Sigmoid colon (tissue), 7 donors: ENCODE measurements around the gene FBXO46. TPM values are rescaled to one million over a fixed set of nuclear protein-coding genes. Genes with fewer than 3 reads are reported as not detected.
"Not testable (repeated sequence)": the region's sequence is repeated elsewhere in the genome, so short reads cannot be mapped to it uniquely, and the experiment has no call there.

Experiments used
- DNase-seq: peaks from one replicate; pipeline ENCODE4 v3.0.0-alpha.2; 2019
- H3K27ac ChIP-seq, 4 donors: fragments of 200-600 bp; sonication (generic); one replicate each; pipeline ENCODE4 v1.5.1; 2016 to 2019; ENCODE audit warnings: mild to moderate bottlenecking in 1 of 4
- H3K27me3 ChIP-seq, 3 donors: fragments of 200-600 bp; sonication (generic); one replicate each; pipeline ENCODE4 v1.5.1; 2019; ENCODE audit warnings: mild to moderate bottlenecking in 1 of 3
- H3K36me3 ChIP-seq, 4 donors: fragments of 200-600 bp; sonication (generic); one replicate each; pipeline ENCODE4 v1.5.1; 2016 to 2019
- H3K4me1 ChIP-seq, 4 donors: fragments of 200-600 bp; sonication (generic); one replicate each; pipeline ENCODE4 v1.5.1; 2017 to 2019
- H3K4me3 ChIP-seq, 4 donors: fragments of 200-600 bp; sonication (generic); one replicate each; pipeline ENCODE4 v1.5.1; 2017 to 2019; ENCODE audit warnings: mild to moderate bottlenecking in 2 of 4, moderate library complexity in 1 of 4
- H3K9me3 ChIP-seq, 4 donors: fragments of 200-600 bp in 3 of 4; sonication (generic) in 3 of 4; one replicate each; pipeline versions ENCODE4 v1.5.1 to v1.6.1; 2013 to 2019
- EP300 ChIP-seq, 4 donors: sonication (generic); formaldehyde crosslinking; IDR thresholded peaks; one replicate each; pipeline ENCODE4 v1.6.1; 2017; ENCODE audit warnings: antibody characterized with exemption in 4 of 4
- POLR2A ChIP-seq, 2 donors: fragments of 450-650 bp; IDR thresholded peaks; one replicate each; pipeline ENCODE4 v1.6.1; 2016; ENCODE audit warnings: antibody characterized with exemption in 2 of 2, mild to moderate bottlenecking in 2 of 2, moderate library complexity in 2 of 2
- POLR2AphosphoS5 ChIP-seq, 4 donors: sonication (generic); formaldehyde crosslinking; IDR thresholded peaks; one replicate each; pipeline ENCODE4 v1.6.1; 2017; ENCODE audit warnings: antibody characterized with exemption in 4 of 4
- WGBS, 2 donors: extraction: QIAGEN DNeasy Blood & Tissue Kit; methylation state at CpG; one replicate each; pipeline ENCODE4 v1.1.7; 2013; 5-methylcytosine and 5-hydroxymethylcytosine counted together
- intact Hi-C: fragments of 100-400 bp; cut with DNase I; formaldehyde crosslinking; loops from one replicate; pipeline ENCODE4 v1.15.1; 2023
- polyA plus RNA-seq, 3 donors: library from polyadenylated mRNA; stranded (reverse); fragments of 200-250 nt; gene quantifications; one replicate each; pipeline ENCODE4 v1.2.3, GENCODE V29; 2013
- total RNA-seq, 4 donors: library from RNA; depleted of rRNA; stranded (reverse); fragments of >200 nt; gene quantifications; one replicate each; pipeline ENCODE4 v1.1.0, GENCODE V29; 2016
- TF ChIP-seq, protein P1 (sequence below), 4 experiments: fragments of 450-650 bp in 3 of 4; fragments of 200-600 bp in 1 of 4; IDR thresholded peaks; one replicate each; pipeline ENCODE4 v1.5.1; 2016 to 2019; ENCODE audit warnings: antibody characterized with exemption in 4 of 4, mild to moderate bottlenecking in 3 of 4, moderate library complexity in 2 of 4
- donor health status: healthy with polysubstance abuse.
- donor health status: Bipolar disorder and iron deficiency.
- donor health status: healthy.

Gene FBXO46
- total and polyA plus RNA-seq, 7 donors, result 7.1 to 16.5 (median 9.5) TPM

- H3K4me3 ChIP-seq, result peak within 1 kb of the TSS; percentile 62 to 91 (median 82)
- peak; percentile 97 for DNase-seq
- H3K36me3 ChIP-seq, result peaks cover 14 to 39% (median 18%) of the 10 kb centered on the region in 4 donors
- H3K27me3 ChIP-seq, result no peaks in the 10 kb centered on the region
- peaks cover 0 to 24% (median 16%) of the 10 kb centered on the region in 4 donors for H3K4me1 ChIP-seq
- peak; percentile 96 to 98 (median 97) for TF ChIP-seq POLR2AphosphoS5 (IDR thresholded peaks at IDR 0.05)
- peak; percentile 88 to 90 for TF ChIP-seq POLR2A (IDR thresholded peaks at IDR 0.05)
- TF ChIP-seq EP300 (IDR thresholded peaks at IDR 0.05), result no peak
- no peaks in the 10 kb centered on the region for H3K9me3 ChIP-seq
- intact Hi-C loops, result loop anchor here (1.0 to 10.0 kb wide), 5 partner anchors 26 to 267 kb away; partner anchors contain the start of genes DMWD, ERCC1 and FBXO46
- H3K27ac ChIP-seq, result peak within 1 kb of the TSS; percentile 93 to 95 (median 94)
- 1% methylated on average over 36 of the region's 36 CpGs for WGBS, 2 donors
Measured at GRCh38 chr19:45691516-45692186, 39.0 kb downstream of the FBXO46 start, which contains the start of gene SNRPD2. TSS of gene SNRPD2 (minus strand) at chr19:45691953. CDS start at chr19:45691888, 65 bp downstream.

GRCh38 chr19:45687599-45687998, 43.1 kb downstream of the FBXO46 start:
- H3K36me3 ChIP-seq, result peaks cover 14 to 48% (median 28%) of the 10 kb centered on the region in 4 donors
- no peaks in the 10 kb centered on the region for H3K9me3 ChIP-seq
- no peak overlapping the region for H3K4me3 ChIP-seq
- TF ChIP-seq POLR2A (IDR thresholded peaks at IDR 0.05) (no peak), POLR2AphosphoS5 (IDR thresholded peaks at IDR 0.05) (no peak), EP300 (IDR thresholded peaks at IDR 0.05) (no peak)
- TF ChIP-seq, protein P1, sequence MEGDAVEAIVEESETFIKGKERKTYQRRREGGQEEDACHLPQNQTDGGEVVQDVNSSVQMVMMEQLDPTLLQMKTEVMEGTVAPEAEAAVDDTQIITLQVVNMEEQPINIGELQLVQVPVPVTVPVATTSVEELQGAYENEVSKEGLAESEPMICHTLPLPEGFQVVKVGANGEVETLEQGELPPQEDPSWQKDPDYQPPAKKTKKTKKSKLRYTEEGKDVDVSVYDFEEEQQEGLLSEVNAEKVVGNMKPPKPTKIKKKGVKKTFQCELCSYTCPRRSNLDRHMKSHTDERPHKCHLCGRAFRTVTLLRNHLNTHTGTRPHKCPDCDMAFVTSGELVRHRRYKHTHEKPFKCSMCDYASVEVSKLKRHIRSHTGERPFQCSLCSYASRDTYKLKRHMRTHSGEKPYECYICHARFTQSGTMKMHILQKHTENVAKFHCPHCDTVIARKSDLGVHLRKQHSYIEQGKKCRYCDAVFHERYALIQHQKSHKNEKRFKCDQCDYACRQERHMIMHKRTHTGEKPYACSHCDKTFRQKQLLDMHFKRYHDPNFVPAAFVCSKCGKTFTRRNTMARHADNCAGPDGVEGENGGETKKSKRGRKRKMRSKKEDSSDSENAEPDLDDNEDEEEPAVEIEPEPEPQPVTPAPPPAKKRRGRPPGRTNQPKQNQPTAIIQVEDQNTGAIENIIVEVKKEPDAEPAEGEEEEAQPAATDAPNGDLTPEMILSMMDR (IDR thresholded peaks at IDR 0.05), result no peak
- peaks cover 0 to 14% (median 11%) of the 10 kb centered on the region in 4 donors for H3K4me1 ChIP-seq
- 93 to 96% methylated on average over 9 of the region's 9 CpGs for WGBS, 2 donors
- intact Hi-C loops, result no loop called here
- no peak overlapping the region for H3K27ac ChIP-seq
- no peak for DNase-seq
- H3K27me3 ChIP-seq, result no peaks in the 10 kb centered on the region

DNA sequence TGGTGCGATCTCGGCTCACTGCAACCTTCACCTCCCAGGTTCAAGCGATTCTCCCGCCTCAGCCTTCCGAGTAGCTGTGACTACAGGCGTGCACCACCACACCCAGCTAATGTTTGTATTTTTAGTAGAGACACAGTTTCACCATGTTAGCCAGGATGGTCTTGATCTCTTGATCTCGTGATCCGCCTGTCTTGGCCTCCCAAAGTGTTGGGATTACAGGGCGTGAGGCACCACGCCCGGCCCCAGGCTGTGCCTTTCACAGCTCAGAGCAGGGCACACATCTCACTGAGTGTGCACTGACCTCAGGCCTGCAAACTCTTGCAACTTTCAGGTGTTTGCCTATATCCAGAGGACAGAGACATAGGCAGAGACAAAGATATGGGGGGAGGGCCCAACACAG, 45.7 kb downstream of the FBXO46 start:
- 66 to 87% methylated on average over 11 of the region's 11 CpGs for WGBS, 2 donors
- DNase-seq, intact Hi-C loops, H3K27me3 ChIP-seq, H3K27ac ChIP-seq, H3K4me3 ChIP-seq, H3K9me3 ChIP-seq: not testable (repeated sequence)
- Histone ChIP-seq H3K36me3 (peaks cover 14 to 48% (median 28%) of the 10 kb centered on the region in 4 donors), H3K4me1 (peaks cover 0 to 17% (median 8%) of the 10 kb centered on the region in 4 donors)

- intact Hi-C loops, result no loop called here
- peaks cover 10 to 25% (median 20%) of the 10 kb centered on the region in 3 donors for H3K27me3 ChIP-seq
- no peak for DNase-seq
- peaks cover 0 to 15% (median 9%) of the 10 kb centered on the region in 4 donors for H3K4me1 ChIP-seq
- peaks cover 9 to 30% (median 22%) of the 10 kb centered on the region in 4 donors for H3K36me3 ChIP-seq
- no peak overlapping the region for H3K27ac ChIP-seq
- TF ChIP-seq, protein P1 (IDR thresholded peaks at IDR 0.05), result no peak
- no peak for TF ChIP-seq POLR2AphosphoS5 (IDR thresholded peaks at IDR 0.05)
- TF ChIP-seq POLR2A (IDR thresholded peaks at IDR 0.05), result no peak
- H3K9me3 ChIP-seq, result no peaks in the 10 kb centered on the region
- 85 to 89% methylated on average over 5 of the region's 5 CpGs for WGBS, 2 donors
- no peak overlapping the region for H3K4me3 ChIP-seq
Measured at GRCh38 chr19:45682908-45683307, 47.8 kb downstream of the FBXO46 start.

DNA sequence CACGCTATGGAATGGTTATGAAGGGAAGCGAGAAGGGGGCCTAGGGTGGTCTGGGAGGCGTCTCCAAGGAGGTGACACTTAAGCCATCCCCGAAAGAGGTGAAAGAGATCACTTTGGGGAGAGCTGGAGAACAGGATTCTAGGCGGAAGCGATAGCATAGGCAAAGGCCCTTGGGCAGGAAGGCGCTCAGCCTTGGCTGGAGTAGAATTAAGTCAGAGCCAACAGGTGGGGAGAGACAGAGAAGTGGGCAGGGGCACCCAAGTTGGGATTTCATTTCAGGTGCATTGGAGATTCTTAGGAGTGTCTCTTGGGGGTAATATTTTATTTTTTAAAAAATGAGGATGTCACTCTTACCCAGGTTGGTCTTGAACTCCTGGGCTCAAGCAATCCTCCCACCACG, 48.6 kb downstream of the FBXO46 start:
- 68 to 85% methylated on average over 8 of the region's 8 CpGs for WGBS, 2 donors
- peak overlapping the region in 1 of 4 donors; percentile 19 for H3K4me3 ChIP-seq
- peak overlapping the region; percentile 66 to 82 (median 78) for H3K27ac ChIP-seq
- H3K9me3 ChIP-seq, result no peaks in the 10 kb centered on the region
- H3K36me3 ChIP-seq, result peaks cover under 1 to 22% (median 14%) of the 10 kb centered on the region in 4 donors
- no peak for TF ChIP-seq POLR2A (IDR thresholded peaks at IDR 0.05)
- TF ChIP-seq POLR2AphosphoS5 (IDR thresholded peaks at IDR 0.05), result no peak
- TF ChIP-seq EP300 (IDR thresholded peaks at IDR 0.05), result no peak
- TF ChIP-seq, protein P1 (IDR thresholded peaks at IDR 0.05), result no peak
- H3K27me3 ChIP-seq, result peaks cover 18 to 33% (median 28%) of the 10 kb centered on the region in 3 donors
- H3K4me1 ChIP-seq, result peaks cover 0 to 23% (median 17%) of the 10 kb centered on the region in 4 donors
- intact Hi-C loops, result no loop called here
- DNase-seq, result no peak
